ENCODE data around the gene SNCB.

- no peak for TF ChIP-seq CTCF (conservative IDR thresholded peaks at IDR 0.05 in 1 of 2, IDR thresholded peaks at IDR 0.05 in 1 of 2; ENCODE audit: extremely low read depth in 1 of 2, insufficient read depth in 1 of 2, low read depth in 1 of 2, low read length in 2 of 2)
- no peak for TF ChIP-seq EZH2 (IDR thresholded peaks at IDR 0.05; ENCODE audit: borderline replicate concordance, low read length)
Measured at GRCh38 chr5:176577312-176578176, 52.8 kb downstream of the SNCB start.
